Peyer's patch (tissue), 4 donors: ENCODE results near the gene MTF1. TPM values are rescaled to one million over a fixed set of nuclear protein-coding genes. Genes with fewer than 3 reads are reported as not detected.
"Not testable (repeated sequence)": the region's sequence is repeated elsewhere in the genome, so short reads cannot be mapped to it uniquely, and the experiment has no call there.

ENCODE experiments used
- DNase-seq, 3 donors: peaks; one replicate each; pipeline ENCODE4 v3.0.0-alpha.2; 2017 to 2019
- H3K27ac ChIP-seq, 4 donors: fragments of 200-600 bp; sonication (generic); one replicate each; pipeline ENCODE4 v1.5.1; 2016 to 2019
- H3K27me3 ChIP-seq, 2 donors: fragments of 200-600 bp; sonication (generic); one replicate each; pipeline ENCODE4 v1.5.1; 2019
- H3K36me3 ChIP-seq, 3 donors: fragments of 200-600 bp; sonication (generic); one replicate each; pipeline ENCODE4 v1.5.1; 2016 to 2019
- H3K4me1 ChIP-seq, 4 donors: fragments of 200-600 bp; sonication (generic); one replicate each; pipeline ENCODE4 v1.5.1; 2016 to 2019
- H3K4me3 ChIP-seq, 4 donors: fragments of 200-600 bp; sonication (generic); 1 replicate in 3 of 4; 2 replicates in 1 of 4; pipeline ENCODE4 v1.5.1; 2016 to 2019; ENCODE audit warnings: mild to moderate bottlenecking in 1 of 4
- H3K9me3 ChIP-seq, 4 donors: fragments of 200-600 bp; sonication (generic); one replicate each; pipeline ENCODE4 v1.5.1; 2016 to 2019; ENCODE audit warnings: mild to moderate bottlenecking in 1 of 4
- CTCF ChIP-seq, 6 experiments: fragments of 450-650 bp in 4 of 6; fragments of 200-600 bp in 2 of 6; sonication (generic) in 1 of 6; IDR thresholded peaks; one replicate each; pipeline ENCODE4 v1.5.1; 2017 to 2019; ENCODE audit warnings: antibody characterized with exemption in 6 of 6, mild to moderate bottlenecking in 3 of 6, moderate library complexity in 1 of 6
- POLR2A ChIP-seq, 2 donors: fragments of 450-650 bp; IDR thresholded peaks; one replicate each; pipeline ENCODE4 v1.5.1; 2017; ENCODE audit warnings: antibody characterized with exemption in 2 of 2, mild to moderate bottlenecking in 2 of 2, moderate library complexity in 2 of 2
- total RNA-seq, 4 donors: library from RNA; depleted of rRNA; stranded (reverse); fragments of >200 nt; gene quantifications; one replicate each; pipeline ENCODE4 v1.1.0, GENCODE V29; 2016

Gene MTF1
- total RNA-seq, 4 donors from 2014 or later: 4.1 to 9.5 (median 8.1) TPM

- no peak for TF ChIP-seq CTCF (IDR thresholded peaks at IDR 0.05)
- no peak for TF ChIP-seq POLR2A (IDR thresholded peaks at IDR 0.05)
- Histone ChIP-seq H3K4me1 (no peaks in the 10 kb centered on the region), H3K4me3 (no peak overlapping the region), H3K9me3 (no peaks in the 10 kb centered on the region), H3K27me3 (no peaks in the 10 kb centered on the region), H3K27ac (no peak overlapping the region), H3K36me3 (no peaks in the 10 kb centered on the region)
- no peak for DNase-seq
Observed at GRCh38 chr1:37782491-37782890, 76.9 kb downstream of the MTF1 start.

GRCh38 chr1:37778654-37779053 lies 80.7 kb downstream of the MTF1 start:
- no peaks in the 10 kb centered on the region for H3K27me3 ChIP-seq
- DNase-seq: no peak
- no peaks in the 10 kb centered on the region for H3K4me1 ChIP-seq

GRCh38 chr1:37776946-37777516 lies 82.4 kb downstream of the MTF1 start:
- Histone ChIP-seq H3K4me1 (no peaks in the 10 kb centered on the region), H3K9me3 (no peaks in the 10 kb centered on the region), H3K27me3 (no peaks in the 10 kb centered on the region), H3K27ac (no peak overlapping the region), H3K36me3 (no peaks in the 10 kb centered on the region), H3K4me3 (no peak overlapping the region)
- TF ChIP-seq CTCF (IDR thresholded peaks at IDR 0.05) (no peak), POLR2A (IDR thresholded peaks at IDR 0.05) (no peak)
- no peak for DNase-seq

More at GRCh38 chr1:37778654-37779053, 80.7 kb downstream of the MTF1 start:
- no peaks in the 10 kb centered on the region for H3K36me3 ChIP-seq
- no peak overlapping the region for H3K4me3 ChIP-seq
- no peak for TF ChIP-seq CTCF (IDR thresholded peaks at IDR 0.05)
- TF ChIP-seq POLR2A (IDR thresholded peaks at IDR 0.05): no peak
- H3K9me3 ChIP-seq: no peaks in the 10 kb centered on the region
- H3K27ac ChIP-seq: no peak overlapping the region

- H3K27ac ChIP-seq, DNase-seq, H3K27me3 ChIP-seq, H3K4me3 ChIP-seq, H3K9me3 ChIP-seq, H3K4me1 ChIP-seq, H3K36me3 ChIP-seq: not testable (repeated sequence)
Observed at GRCh38 chr1:37771440-37771839, 88.0 kb downstream of the MTF1 start.

- Histone ChIP-seq H3K27me3 (peaks cover 0 to 23% of the 10 kb centered on the region in 2 donors), H3K36me3 (no peaks in the 10 kb centered on the region), H3K9me3 (no peaks in the 10 kb centered on the region), H3K27ac (no peak overlapping the region), H3K4me3 (no peak overlapping the region), H3K4me1 (no peaks in the 10 kb centered on the region)
- DNase-seq: no peak
- TF ChIP-seq CTCF (IDR thresholded peaks at IDR 0.05) (no peak), POLR2A (IDR thresholded peaks at IDR 0.05) (no peak)
Observed at GRCh38 chr1:37767488-37767887, 91.9 kb downstream of the MTF1 start.

- H3K4me3 ChIP-seq: no peak overlapping the region
- DNase-seq: no peak
- TF ChIP-seq CTCF (IDR thresholded peaks at IDR 0.05): no peak
- no peak for TF ChIP-seq POLR2A (IDR thresholded peaks at IDR 0.05)
- no peaks in the 10 kb centered on the region for H3K4me1 ChIP-seq
- no peaks in the 10 kb centered on the region for H3K9me3 ChIP-seq
- H3K36me3 ChIP-seq: no peaks in the 10 kb centered on the region
- H3K27me3 ChIP-seq: peaks cover 0 to 23% of the 10 kb centered on the region in 2 donors
- H3K27ac ChIP-seq: no peak overlapping the region
Observed at GRCh38 chr1:37765916-37766664, 93.3 kb downstream of the MTF1 start.
